Caki2 (cell line): ENCODE measurements around the gene ATP1A2. TPM values are rescaled to one million over a fixed set of nuclear protein-coding genes. Genes with fewer than 3 reads are reported as not detected.
"Not testable (repeated sequence)": the region's sequence is repeated elsewhere in the genome, so short reads cannot be mapped to it uniquely, and the experiment has no call there.

ENCODE experiments used
- DNase-seq: peaks from one replicate; pipeline ENCODE4 v3.0.0-alpha.2; 2015; ENCODE audit warnings: low read depth
- in situ Hi-C: cut with HindIII; loops from 2 replicates; pipeline ENCODE4 v1.10.0; 2016; ENCODE audit warnings: low sequenced_read_pairs, low pct_unique_long_range_greater_than_20kb, mixed read lengths
- total RNA-seq: library from RNA; depleted of rRNA; stranded (reverse); fragments of >200 nt; shearing (Covaris generic); gene quantifications from 2 replicates; pipeline ENCODE4 v1.2.3, GENCODE V29; 2014; ENCODE audit warnings: low replicate concordance

ATP1A2 gene
- total RNA-seq, 1 experiment from 2014 or later = not detected

DNA sequence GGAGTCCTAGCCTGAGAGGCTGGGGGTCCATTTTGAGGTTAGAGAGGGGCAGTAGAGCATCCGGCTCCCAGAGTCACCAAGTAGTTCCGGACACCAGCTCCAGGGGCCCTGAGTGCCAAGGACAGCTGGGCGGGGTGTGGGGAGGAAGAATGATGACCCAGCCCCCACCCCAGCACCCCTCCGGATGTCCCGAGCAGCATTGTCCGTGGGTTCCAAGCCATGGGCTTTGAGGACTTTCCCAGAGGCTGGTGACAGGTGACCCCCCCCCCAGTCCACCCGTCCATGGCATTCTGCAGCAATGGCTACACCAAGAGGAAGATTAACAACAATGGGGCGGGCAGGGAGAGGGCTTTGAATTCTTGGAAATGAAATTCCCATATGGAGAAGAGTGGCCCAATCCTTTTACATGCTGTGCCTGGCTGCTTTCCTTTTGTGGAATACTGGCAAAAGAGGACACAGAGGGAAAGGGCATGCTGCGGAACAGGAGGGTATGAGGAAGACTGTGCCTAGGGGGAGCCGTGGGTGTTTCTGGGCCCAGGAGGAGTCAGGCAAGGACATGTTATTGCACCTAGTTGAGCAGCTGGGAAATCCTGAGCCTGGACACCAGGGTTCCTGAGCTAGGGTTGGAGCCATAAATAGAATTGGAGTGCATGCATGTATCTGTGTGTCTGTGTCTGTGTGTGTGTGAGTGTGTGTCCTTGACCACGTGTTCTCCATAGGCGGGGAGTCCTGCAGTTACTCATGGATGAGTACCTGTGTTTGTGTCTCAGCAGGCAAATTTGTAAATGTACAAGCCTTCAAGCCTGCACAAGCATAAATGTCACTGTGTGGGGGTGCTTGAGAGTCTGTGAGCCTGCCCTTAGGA is 956 bp downstream of the ATP1A2 start:
- in situ Hi-C loops = no loop called here
- no peak for DNase-seq

DNA sequence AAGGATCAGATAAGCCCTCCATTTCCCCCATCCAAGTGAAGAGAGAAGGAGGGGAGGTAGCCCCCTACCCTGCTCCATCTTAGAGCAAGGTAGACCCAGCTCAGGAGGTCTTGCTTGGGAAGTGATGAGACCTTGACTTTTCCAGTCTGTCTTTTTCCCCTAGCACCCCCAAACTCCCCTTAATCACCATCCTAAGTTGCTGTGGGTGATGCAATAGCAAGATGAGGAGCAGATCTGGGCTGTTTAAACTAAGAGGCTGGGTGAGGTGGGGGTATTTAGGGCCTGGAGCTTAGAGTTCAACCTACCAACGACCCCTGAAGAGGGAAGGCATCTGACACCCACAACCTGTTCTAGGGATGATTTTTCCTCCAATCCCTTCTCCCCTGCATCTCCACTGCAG is 1.7 kb downstream of the ATP1A2 start:
- in situ Hi-C loops = no loop called here
- no peak for DNase-seq

DNA sequence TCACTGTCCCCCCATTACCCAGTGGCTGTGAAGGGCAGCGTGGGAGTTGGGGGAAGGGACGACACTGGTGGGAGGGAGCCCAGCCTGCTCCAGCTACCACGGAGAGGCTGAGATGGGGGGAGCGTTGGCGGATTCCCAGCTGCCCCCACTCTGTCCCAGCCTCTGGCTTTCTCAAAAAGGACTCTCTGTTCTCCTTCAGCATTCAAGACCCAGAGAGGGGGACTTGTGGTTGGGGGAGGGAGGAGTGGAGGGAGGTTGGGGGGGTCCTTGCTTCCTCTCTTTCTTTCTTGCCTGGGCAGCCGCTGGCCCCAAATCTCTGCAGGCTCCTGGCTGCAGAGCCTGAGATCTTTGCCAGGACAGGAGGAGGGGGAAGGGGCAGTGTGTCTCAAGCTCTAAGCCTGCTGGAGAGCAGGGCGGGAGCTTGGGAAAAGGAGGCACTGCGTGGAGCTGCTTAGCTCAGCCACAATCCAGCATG is 2.2 kb downstream of the ATP1A2 start:
- in situ Hi-C loops = no loop called here
- DNase-seq = no peak

GRCh38 chr1:160118928-160119327 is 3.4 kb downstream of the ATP1A2 start:
- DNase-seq = no peak
- in situ Hi-C loops = no loop called here

DNA sequence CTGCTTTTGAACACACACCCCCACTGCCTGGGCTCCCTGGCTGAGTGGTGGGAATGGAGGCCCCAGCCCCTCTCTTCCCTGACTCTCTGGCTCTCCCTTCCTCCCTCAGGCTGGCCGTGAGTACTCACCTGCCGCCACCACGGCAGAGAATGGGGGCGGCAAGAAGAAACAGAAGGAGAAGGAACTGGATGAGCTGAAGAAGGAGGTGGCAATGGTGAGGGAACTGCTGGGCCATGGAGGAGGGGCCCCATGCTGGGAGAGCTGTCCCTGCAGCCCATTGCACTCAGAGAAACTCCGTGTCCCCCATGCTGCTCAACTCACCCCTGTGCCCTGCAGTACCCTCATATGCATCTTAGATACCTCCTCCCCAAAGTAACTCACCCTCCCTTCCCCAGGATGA is 5.2 kb downstream of the ATP1A2 start:
- no peak for DNase-seq
- in situ Hi-C loops = no loop called here

- no peak for DNase-seq
- in situ Hi-C loops = no loop called here
Observed at GRCh38 chr1:160121388-160121787, 5.8 kb downstream of the ATP1A2 start.

DNA sequence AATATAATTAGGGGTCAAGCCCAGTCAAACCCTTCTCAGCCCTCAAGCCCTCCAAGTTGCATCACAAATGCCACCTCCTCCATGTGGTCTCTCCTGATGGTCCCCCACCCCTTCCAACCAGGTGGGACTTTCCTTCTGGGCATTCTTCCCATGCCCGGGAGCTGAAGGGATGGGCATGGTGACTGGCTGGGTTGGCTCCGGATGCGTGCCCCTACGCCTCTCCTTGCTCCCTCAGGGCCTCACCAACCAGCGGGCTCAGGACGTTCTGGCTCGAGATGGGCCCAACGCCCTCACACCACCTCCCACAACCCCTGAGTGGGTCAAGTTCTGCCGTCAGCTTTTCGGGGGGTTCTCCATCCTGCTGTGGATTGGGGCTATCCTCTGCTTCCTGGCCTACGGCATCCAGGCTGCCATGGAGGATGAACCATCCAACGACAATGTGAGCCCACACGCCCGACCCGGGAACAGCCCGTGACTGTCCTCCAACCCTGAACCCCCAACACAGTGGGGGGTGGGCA is 7.5 kb downstream of the ATP1A2 start:
- in situ Hi-C loops = no loop called here
- no peak for DNase-seq

DNA sequence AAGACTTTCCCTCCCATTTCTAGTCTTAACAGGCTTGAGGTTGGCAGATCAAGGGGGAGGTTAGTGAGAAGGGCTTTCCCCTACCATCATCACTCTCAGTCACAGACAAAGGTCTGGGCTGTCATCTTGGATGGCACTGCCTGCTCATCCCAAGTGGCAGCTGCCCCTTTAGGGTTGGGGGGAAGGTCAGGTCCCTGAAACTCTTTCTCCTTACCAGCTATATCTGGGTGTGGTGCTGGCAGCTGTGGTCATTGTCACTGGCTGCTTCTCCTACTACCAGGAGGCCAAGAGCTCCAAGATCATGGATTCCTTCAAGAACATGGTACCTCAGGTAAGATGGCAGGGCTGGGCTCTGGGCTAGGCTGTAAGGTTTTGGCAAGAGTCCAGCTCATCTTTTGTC is 8.2 kb downstream of the ATP1A2 start:
- in situ Hi-C loops = no loop called here
- DNase-seq = no peak

- DNase-seq = peak; percentile 98
- in situ Hi-C loops = no loop called here
Observed at GRCh38 chr1:160124705-160125478, 9.3 kb downstream of the ATP1A2 start.

- in situ Hi-C loops = no loop called here
- peak; percentile 78 for DNase-seq
Observed at GRCh38 chr1:160125746-160126145, 10.2 kb downstream of the ATP1A2 start.

DNA sequence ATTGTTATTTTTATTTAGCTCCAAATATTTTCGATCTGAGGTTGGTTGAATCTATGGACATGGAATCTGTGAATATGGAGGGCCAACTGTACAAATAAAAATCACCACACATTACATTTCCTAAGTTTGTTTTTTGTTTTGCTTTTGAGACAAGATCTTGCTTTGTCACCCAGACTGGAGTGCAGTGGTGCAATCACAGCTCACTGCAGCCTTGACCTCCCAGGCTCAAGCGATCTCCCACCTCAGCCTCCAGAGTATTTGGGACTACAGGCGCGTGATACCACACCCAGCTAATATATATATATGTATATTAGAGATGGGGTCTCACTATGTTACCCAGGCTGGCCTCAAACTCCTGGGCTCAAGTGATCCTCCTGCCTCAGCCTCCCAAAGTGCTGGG is 10.8 kb downstream of the ATP1A2 start:
- DNase-seq, in situ Hi-C loops: not testable (repeated sequence)

GRCh38 chr1:160127381-160127780 is 11.8 kb downstream of the ATP1A2 start:
- no peak for DNase-seq
- in situ Hi-C loops = no loop called here

DNA sequence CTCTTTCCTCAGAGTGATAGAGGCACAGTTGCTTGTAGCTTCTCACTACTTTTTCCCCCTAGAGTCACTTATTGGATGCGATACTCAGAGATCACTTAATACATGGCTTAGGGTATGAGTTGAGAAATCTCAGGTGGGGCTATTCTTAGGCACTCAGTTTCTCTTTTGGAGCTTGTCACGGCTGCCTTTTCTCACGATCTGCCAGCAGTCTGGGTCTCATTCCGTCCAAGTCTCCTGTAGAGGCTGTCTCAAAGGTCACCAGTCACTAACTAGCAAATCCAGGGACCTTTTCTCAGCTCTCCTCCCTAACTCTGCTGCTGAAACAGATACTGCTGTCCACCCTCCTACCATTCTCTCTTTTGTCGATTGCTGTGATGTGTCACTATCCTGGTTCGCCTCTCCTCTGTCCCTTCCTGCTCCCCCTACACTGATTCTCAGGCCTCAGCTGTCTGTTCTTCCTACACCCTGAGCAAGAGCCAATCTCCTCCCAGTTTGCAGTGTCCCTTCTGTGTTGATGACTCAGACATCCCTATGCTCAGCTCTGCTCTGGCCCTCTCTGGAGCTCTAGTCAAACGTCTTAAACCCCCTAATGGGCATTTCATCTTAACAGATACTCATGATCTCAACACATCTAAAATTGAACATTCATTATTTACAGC is 12.4 kb downstream of the ATP1A2 start:
- in situ Hi-C loops = no loop called here
- peak; percentile 36 for DNase-seq

GRCh38 chr1:160128636-160129035 is 13.1 kb downstream of the ATP1A2 start:
- in situ Hi-C loops = no loop called here

GRCh38 chr1:160129046-160129445 is 13.5 kb downstream of the ATP1A2 start:
- peak; percentile 13 for DNase-seq
- in situ Hi-C loops = no loop called here

More at GRCh38 chr1:160128636-160129035, 13.1 kb downstream of the ATP1A2 start:
- no peak for DNase-seq

DNA sequence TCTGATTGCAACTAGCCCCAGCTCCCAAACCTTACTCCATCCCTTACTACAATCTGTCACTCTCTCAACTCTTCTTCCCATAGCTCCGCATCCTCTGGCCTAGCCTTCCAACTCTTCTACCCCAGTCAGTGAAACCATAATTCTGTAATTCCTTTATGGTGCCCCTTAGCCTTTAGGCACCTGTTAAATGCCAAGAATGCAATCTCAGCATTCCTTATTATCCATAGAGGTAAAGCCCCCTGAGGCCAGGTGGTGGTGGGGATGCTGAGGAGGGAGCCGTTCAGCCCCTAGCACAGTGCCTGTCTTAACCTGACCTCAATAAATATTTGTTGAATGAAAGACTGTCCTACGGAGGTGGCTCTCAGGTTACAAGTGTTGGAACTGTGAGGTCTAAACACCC is 14.0 kb downstream of the ATP1A2 start:
- in situ Hi-C loops = no loop called here
- DNase-seq = no peak

- in situ Hi-C loops = no loop called here
- DNase-seq = no peak
Observed at GRCh38 chr1:160129966-160130365, 14.4 kb downstream of the ATP1A2 start.

DNA sequence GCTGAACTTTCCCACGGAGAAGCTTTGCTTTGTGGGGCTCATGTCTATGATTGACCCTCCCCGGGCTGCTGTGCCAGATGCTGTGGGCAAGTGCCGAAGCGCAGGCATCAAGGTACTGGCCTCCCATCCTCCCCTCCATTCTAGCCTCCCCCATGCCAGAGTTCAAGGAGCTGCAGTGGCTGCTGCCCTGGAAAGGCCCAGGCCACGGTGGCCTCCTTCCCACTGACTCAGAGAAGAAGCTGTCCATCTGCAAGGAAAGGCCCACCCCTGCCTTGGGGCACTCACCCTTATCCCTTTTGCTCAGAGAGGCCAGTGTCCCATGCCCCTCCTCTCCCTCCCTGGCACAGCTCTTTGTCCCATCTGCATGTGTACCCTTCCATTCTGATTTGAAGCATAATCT is 14.9 kb downstream of the ATP1A2 start:
- no peak for DNase-seq
- in situ Hi-C loops = no loop called here

DNA sequence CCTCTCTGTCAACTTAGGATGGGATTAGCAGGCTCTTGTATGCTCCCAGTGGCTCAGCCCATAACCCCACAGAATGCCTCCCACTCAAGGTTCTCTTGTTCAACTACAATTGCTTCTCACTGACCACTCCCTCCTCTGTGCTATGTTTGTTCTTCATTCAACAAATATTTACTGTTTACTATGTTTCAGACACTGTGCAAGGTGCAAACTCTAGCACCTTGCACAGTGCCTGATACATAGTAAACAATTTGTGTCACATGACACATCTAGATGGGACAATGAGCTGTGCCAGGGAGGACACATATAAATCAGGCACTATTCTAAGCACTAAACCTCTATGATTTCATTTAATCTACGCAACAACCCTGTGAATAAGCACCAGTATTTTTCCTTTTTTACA is 15.4 kb downstream of the ATP1A2 start:
- DNase-seq = no peak

More for the DNA sequence above, 15.4 kb downstream of the ATP1A2 start:
- in situ Hi-C loops = no loop called here
